ENCODE data around the gene LRP2.

GRCh38 chr2:169158874-169159273 lies 203.5 kb downstream of the LRP2 start:
- no peak for TF ChIP-seq CTCF (IDR thresholded peaks at IDR 0.05)
- TF ChIP-seq POLR2AphosphoS5 (IDR thresholded peaks at IDR 0.05): no peak
- TF ChIP-seq POLR2A (IDR thresholded peaks at IDR 0.05): no peak
- TF ChIP-seq EP300 (IDR thresholded peaks at IDR 0.05): no peak

All from suprapubic skin (tissue), 4 donors.